HepG2 (cell line): ENCODE results near the gene TSPAN2. TPM values are rescaled to one million over a fixed set of nuclear protein-coding genes. Genes with fewer than 3 reads are reported as not detected.

Experiments used
- ATAC-seq: fragments of 200-7000 bp; cut with Tn5 transposase; 3 replicates; pipeline ENCODE4 v1.9.1; 2020; ENCODE audit warnings: mild to moderate bottlenecking, moderate library complexity
- BruUV-seq: library from RNA; stranded (reverse); fragments of 400-500 nt; replicated peaks from 2 replicates; lab custom pipeline; 2021; lab: Mats Ljungman, UMichigan
- CTCF ChIA-PET: fragments of 300-600 bp; formaldehyde crosslinking; extraction: SDS; loops from one replicate; lab custom pipeline; 2021; ENCODE audit warnings: low total read pairs, inconsistent platforms, low intra/inter-chr PET ratio; lab: Yijun Ruan, JAX
- POLR2A ChIA-PET: fragments of 350-600 bp; sonication (Branson Sonifier 250); formaldehyde crosslinking; loops from one replicate; lab custom pipeline; 2020; ENCODE audit warnings: antibody characterized with exemption, inconsistent platforms; lab: Yijun Ruan, JAX
- DNase-seq: peaks from one replicate; pipeline ENCODE4 v3.0.0-alpha.2; 2015; ENCODE audit warnings: low spot score
- FAIRE-seq: peaks from 3 replicates; lab custom pipeline; 2011; peaks lifted over from hg19 to GRCh38; lab: Jason Lieb, UNC
- H2AFZ ChIP-seq: one replicate; pipeline ENCODE4 v1.6.1; 2011; ENCODE audit warnings: low read length, inconsistent platforms
- H3K27ac ChIP-seq: fragments of 300-600 bp; 3 replicates; pipeline ENCODE4 v1.8.0; 2011; ENCODE audit warnings: mixed run types, mild to moderate bottlenecking, mixed read lengths, low read length, inconsistent platforms; ENCODE audit not compliant: insufficient read depth; ENCODE audit errors: extremely low read length
- H3K27me3 ChIP-seq, 2 experiments: fragments of 200-600 bp in 1 of 2; 2 replicates in 1 of 2; 3 replicates in 1 of 2; pipeline versions ENCODE4 v1.6.0 to v1.8.0; 2011; ENCODE audit warnings: low read length in 2 of 2, mild to moderate bottlenecking in 2 of 2, moderate library complexity in 2 of 2, inconsistent platforms in 1 of 2; ENCODE audit not compliant: insufficient read depth in 2 of 2, control insufficient read depth in 1 of 2
- H3K36me3 ChIP-seq, 2 experiments: fragments of 200-600 bp in 1 of 2; replicated peaks in 1 of 2; 2 replicates in 1 of 2; 3 replicates in 1 of 2; pipeline versions ENCODE4 v1.5.1 to v1.8.0; 2011; ENCODE audit warnings: low read length in 2 of 2, inconsistent platforms in 1 of 2; ENCODE audit not compliant: insufficient read depth in 2 of 2, control insufficient read depth in 1 of 2
- H3K4me1 ChIP-seq: 2 replicates; pipeline ENCODE4 v1.5.1; 2012; ENCODE audit warnings: low read length, inconsistent platforms; ENCODE audit not compliant: insufficient read depth
- H3K4me2 ChIP-seq: 2 replicates; pipeline ENCODE4 v1.6.0; 2011; ENCODE audit warnings: low read depth, low read length, inconsistent platforms
- H3K4me3 ChIP-seq, 3 experiments: fragments of 200-600 bp in 1 of 3; sonication (generic), shearing (Covaris generic) in 1 of 3; replicated peaks in 1 of 3; 2 replicates each; pipeline ENCODE4 v1.5.1; 2011 to 2016; ENCODE audit warnings: low read length in 3 of 3, inconsistent platforms in 2 of 3, low read depth in 2 of 3, mild to moderate bottlenecking in 2 of 3, control low read depth in 1 of 3, mixed read lengths in 1 of 3; ENCODE audit not compliant: insufficient read depth in 1 of 3
- H3K79me2 ChIP-seq: one replicate; pipeline ENCODE4 v1.6.1; 2011; ENCODE audit warnings: low read length, inconsistent platforms; ENCODE audit not compliant: insufficient read depth
- H3K9ac ChIP-seq: 2 replicates; pipeline ENCODE4 v1.6.0; 2011; ENCODE audit warnings: mild to moderate bottlenecking, low read depth, low read length, inconsistent platforms; ENCODE audit not compliant: insufficient read depth
- H3K9me3 ChIP-seq: 2 replicates; pipeline ENCODE4 v1.5.1; 2012; ENCODE audit warnings: mild to moderate bottlenecking, low read length
- H4K20me1 ChIP-seq: 2 replicates; pipeline ENCODE4 v1.6.0; 2011; ENCODE audit warnings: inconsistent platforms, mild to moderate bottlenecking, low read length, moderate library complexity; ENCODE audit not compliant: insufficient read depth
- DZIP1 ChIP-seq: sonication (generic); formaldehyde crosslinking; IDR thresholded peaks from 2 replicates; pipeline ENCODE4 v1.5.0; 2020; ENCODE audit warnings: mild to moderate bottlenecking, missing genetic modification reagents
- KAT2B ChIP-seq: fragments of 150-350 bp; IDR thresholded peaks from 2 replicates; pipeline ENCODE4 v1.6.1; 2014; ENCODE audit warnings: low read depth, low read length, borderline replicate concordance
- MYPOP ChIP-seq: sonication (generic); formaldehyde crosslinking; IDR thresholded peaks from 2 replicates; pipeline ENCODE4 v1.8.1; 2023; ENCODE audit warnings: mild to moderate bottlenecking, moderate library complexity, missing genetic modification reagents
- PHF8 ChIP-seq: sonication (generic); formaldehyde crosslinking; IDR thresholded peaks from 2 replicates; pipeline ENCODE4 v1.5.0; 2020; ENCODE audit warnings: missing genetic modification reagents
- POGK ChIP-seq: sonication (generic); formaldehyde crosslinking; conservative IDR thresholded peaks from 2 replicates; pipeline ENCODE4 v1.8.0; 2022; ENCODE audit warnings: mild to moderate bottlenecking, moderate library complexity, missing genetic modification reagents
- SAFB2 ChIP-seq: sonication (generic); formaldehyde crosslinking; IDR thresholded peaks from 2 replicates; pipeline ENCODE4 v1.5.1; 2020; ENCODE audit warnings: missing genetic modification reagents, low read depth, mild to moderate bottlenecking, borderline replicate concordance
- STAT6 ChIP-seq: sonication (generic); formaldehyde crosslinking; IDR thresholded peaks from 2 replicates; pipeline ENCODE4 v1.4.0; 2020; ENCODE audit warnings: missing genetic modification reagents, mild to moderate bottlenecking, borderline replicate concordance
- ZFP82 ChIP-seq: sonication (generic); formaldehyde crosslinking; IDR thresholded peaks from 2 replicates; pipeline ENCODE4 v1.5.1; 2020; ENCODE audit warnings: mild to moderate bottlenecking, missing genetic modification reagents, borderline replicate concordance
- ZMYM2 ChIP-seq: sonication (generic); formaldehyde crosslinking; IDR thresholded peaks from 2 replicates; pipeline ENCODE4 v1.8.0; 2022; ENCODE audit warnings: mild to moderate bottlenecking, missing genetic modification reagents
- ZNF33B ChIP-seq: sonication (generic); formaldehyde crosslinking; IDR thresholded peaks from 2 replicates; pipeline ENCODE4 v1.5.1; 2020; ENCODE audit warnings: mild to moderate bottlenecking, missing genetic modification reagents
- ZNF652 ChIP-seq: IDR thresholded peaks from 2 replicates; pipeline ENCODE4 v1.6.1; 2016; ENCODE audit warnings: low read depth, borderline replicate concordance
- ZNF891 ChIP-seq: sonication (generic); formaldehyde crosslinking; IDR thresholded peaks from 2 replicates; pipeline ENCODE4 v1.5.0; 2020; ENCODE audit warnings: mild to moderate bottlenecking, missing genetic modification reagents
- WGBS: methylation state at CpG from one replicate; pipeline ENCODE4 v1.1.6; 2017; ENCODE audit warnings: low lambda C conversion rate; 5-methylcytosine and 5-hydroxymethylcytosine counted together
- in situ Hi-C: cut with HindIII; loops from 2 replicates; pipeline ENCODE4 v1.10.0; 2017; ENCODE audit warnings: low pct_unique_long_range_greater_than_20kb; ENCODE audit not compliant: extremely low pct_ligation_motif_present
- intact Hi-C: fragments of 100-400 bp; cut with micrococcal nuclease; formaldehyde crosslinking; loops from one replicate; pipeline ENCODE4 v1.10.0; 2022; ENCODE audit not compliant: unreplicated experiment
- polyA plus RNA-seq, 8 experiments: library from polyadenylated mRNA; depleted of rRNA in 3 of 8; stranded (reverse) in 7 of 8; unstranded in 1 of 8; fragments of >200 nt; fragmentation: Illumina TruSeq in 4 of 8; extraction: Trizol in 4 of 8; gene quantifications; 2 replicates each; pipeline versions ENCODE4 v1.2.1 to v1.2.3, GENCODE V29; 2011 to 2016; ENCODE audit warnings: low read depth in 4 of 8, missing spikeins in 1 of 8, mixed read lengths in 1 of 8; ENCODE audit not compliant: insufficient read depth in 1 of 8
- total RNA-seq, 5 experiments: library from RNA; depleted of rRNA; stranded (reverse); fragments of >200 nt; fragmentation: Illumina TruSeq; extraction: Trizol; gene quantifications; 2 replicates each; pipeline ENCODE4 v1.2.3, GENCODE V29; 2016; ENCODE audit warnings: low read depth in 1 of 5

The TSPAN2 gene
- total and polyA plus RNA-seq, 2 of the 13 experiments (the other 11 are each of a cell fraction or from before 2014, with no cell fraction given): not detected

- peaks cover 0 to 2% of the 10 kb centered on the region in 2 experiments; a peak in 1 of 5 replicates for H3K27me3 ChIP-seq
- no peak overlapping the region for H3K4me2 ChIP-seq
- TF ChIP-seq MYPOP (CRISPR knock-in tag): no peak
- TF ChIP-seq ZFP82: no peak
- TF ChIP-seq DZIP1 (CRISPR knock-in tag): no peak
- no peak for TF ChIP-seq POGK (CRISPR knock-in tag)
- no peak for TF ChIP-seq ZMYM2 (CRISPR knock-in tag)
- TF ChIP-seq STAT6 (CRISPR knock-in tag): no peak
- no peak for TF ChIP-seq PHF8
- TF ChIP-seq KAT2B: no peak
- TF ChIP-seq ZNF33B: no peak
- no peak for TF ChIP-seq SAFB2
- no peak for TF ChIP-seq ZNF652 (CRISPR knock-in tag)
- no peak for TF ChIP-seq ZNF891 (CRISPR knock-in tag)
- BruUV-seq: no TSS peak
- FAIRE-seq (no peak), DNase-seq (no peak), ATAC-seq (no peak)
- H3K9ac ChIP-seq: no peak overlapping the region
- no peak overlapping the region for H3K4me3 ChIP-seq
- in situ Hi-C loops (no loop called here), intact Hi-C loops (no loop called here)
- H3K9me3 ChIP-seq: no peaks in the 10 kb centered on the region
- H4K20me1 ChIP-seq: no peaks in the 10 kb centered on the region
- no peaks in the 10 kb centered on the region for H3K36me3 ChIP-seq
- WGBS: 30% methylated on average over 3 of the region's 3 CpGs
- no peak overlapping the region for H3K27ac ChIP-seq
- H3K4me1 ChIP-seq: no peaks in the 10 kb centered on the region
- POLR2A ChIA-PET: no interaction called here
- CTCF ChIA-PET: no interaction called here
- H3K79me2 ChIP-seq: no peaks in the 10 kb centered on the region
- no peak overlapping the region for H2AFZ ChIP-seq
Measured at GRCh38 chr1:115064461-115064860, 24.8 kb downstream of the TSPAN2 start.
